ENCODE data around the gene WDR45. TPM values are rescaled to one million over a fixed set of nuclear protein-coding genes. Genes with fewer than 3 reads are reported as not detected.

Gene WDR45
- total and polyA plus RNA-seq, 2 experiments from 2014 or later, result 28.8 to 36.2 TPM

- TF ChIP-seq ZNF462 (CRISPR knock-in tag; IDR thresholded peaks at IDR 0.05) (no peak), ZNF331 (CRISPR knock-in tag; IDR thresholded peaks at IDR 0.05; ENCODE audit: low read depth) (no peak), ETS1 (IDR thresholded peaks at IDR 0.05) (no peak)
Observed at GRCh38 chrX:49040376-49040955, 39.2 kb downstream of the WDR45 start (continued).

- H3K36me3 ChIP-seq (ENCODE audit: insufficient read depth), result peaks cover 18% of the 10 kb centered on the region; the same call in 1 of the 2 replicates
- no peak overlapping the region for H2AFZ ChIP-seq
- H3K27ac ChIP-seq (ENCODE audit: low read depth), result peak overlapping the region; percentile 96
- H3K4me1 ChIP-seq (ENCODE audit: insufficient read depth), result peaks cover 4% of the 10 kb centered on the region
- peak; percentile 95 for DNase-seq (ENCODE audit: low spot score)
- peak overlapping the region; percentile 74 for H3K4me2 ChIP-seq
- Mint-ChIP-seq H3K27ac (peak overlapping the region; percentile 98), H3K9me3 (no peaks in the 10 kb centered on the region; the same call in 2 of the 3 replicates), H3K36me3 (ENCODE audit: low read depth) (peaks cover 50% of the 10 kb centered on the region), H3K27me3 (ENCODE audit: insufficient read depth, low read depth, poor library complexity) (peaks cover 21% of the 10 kb centered on the region), H3K4me3 (peak overlapping the region; percentile 96), H3K4me1 (peaks cover 27% of the 10 kb centered on the region)
- no peaks in the 10 kb centered on the region for H3F3A ChIP-seq (replicated peaks; ENCODE audit: low read depth)
- H3K79me2 ChIP-seq (replicated peaks; ENCODE audit: insufficient read depth), result peaks cover 40% of the 10 kb centered on the region
- H3K4me3 ChIP-seq, result peak overlapping the region; percentile 77
- H3K9me2 ChIP-seq (ENCODE audit: insufficient read depth), result no peaks in the 10 kb centered on the region
- peak; percentile 62 for ATAC-seq
- H3K27me3 ChIP-seq (ENCODE audit: insufficient read depth), result no peaks in the 10 kb centered on the region
- H4K20me1 ChIP-seq (replicated peaks; ENCODE audit: insufficient read depth), result no peaks in the 10 kb centered on the region
- TF ChIP-seq JUNB (IDR thresholded peaks at IDR 0.05; ENCODE audit: unreplicated experiment) (no peak), CTCF (conservative IDR thresholded peaks at IDR 0.05; ENCODE audit: low read depth in 2 of 2) (peak in 1 of 2 experiments; percentile 20; a peak in 1 of 4 replicates), CREB1 (CRISPR knock-in tag; IDR thresholded peaks at IDR 0.05; ENCODE audit: low read depth) (no peak), POLR2AphosphoS5 (IDR thresholded peaks at IDR 0.05; ENCODE audit: low read depth) (peak; percentile 28; the same call in 1 of the 2 replicates), ETS1 (IDR thresholded peaks at IDR 0.05) (peak; percentile 28; the same call in 1 of the 2 replicates), NANOG (IDR thresholded peaks at IDR 0.05; ENCODE audit: borderline replicate concordance) (no peak), EZH2 (IDR thresholded peaks at IDR 0.05; ENCODE audit: low read depth, unreplicated experiment) (no peak), ZNF114 (CRISPR knock-in tag; IDR thresholded peaks at IDR 0.05) (no peak)
Observed at GRCh38 chrX:49039598-49040375, 39.9 kb downstream of the WDR45 start.
